ENCODE measurements around the gene MAPK7.
A peak's percentile ranks its signal among the peaks of the same experiment; 100 is the strongest.

The MAPK7 gene

GRCh38 chr17:19399750-19400450 is 21.6 kb downstream of the MAPK7 start:
- DNase-seq (ENCODE audit: low read depth) = no peak
- H3K4me3 ChIP-seq (ENCODE audit: low read depth, low read length) = no peak overlapping the region
- TF ChIP-seq CTCF (IDR thresholded peaks at IDR 0.05; ENCODE audit: control insufficient read depth, extremely low read depth, insufficient read depth) = no peak

- TF ChIP-seq CTCF (IDR thresholded peaks at IDR 0.05; ENCODE audit: control insufficient read depth, extremely low read depth, insufficient read depth) = no peak
- no peak for DNase-seq (ENCODE audit: low read depth)
Observed at GRCh38 chr17:19401321-19402010, 23.2 kb downstream of the MAPK7 start.

GRCh38 chr17:19402171-19402570 is 23.9 kb downstream of the MAPK7 start:
- TF ChIP-seq CTCF (IDR thresholded peaks at IDR 0.05; ENCODE audit: control insufficient read depth, extremely low read depth, insufficient read depth) = no peak

More at GRCh38 chr17:19401321-19402010, 23.2 kb downstream of the MAPK7 start:
- no peak overlapping the region for H3K4me3 ChIP-seq (ENCODE audit: low read depth, low read length)

GRCh38 chr17:19403021-19403420 is 24.7 kb downstream of the MAPK7 start:
- TF ChIP-seq CTCF (IDR thresholded peaks at IDR 0.05; ENCODE audit: control insufficient read depth, extremely low read depth, insufficient read depth) = no peak
- H3K4me3 ChIP-seq (ENCODE audit: low read depth, low read length) = no peak overlapping the region
- DNase-seq (ENCODE audit: low read depth) = no peak

More at GRCh38 chr17:19402171-19402570, 23.9 kb downstream of the MAPK7 start:
- DNase-seq (ENCODE audit: low read depth) = peak; percentile 32
- H3K4me3 ChIP-seq (ENCODE audit: low read depth, low read length) = no peak overlapping the region

- no peak overlapping the region for H3K4me3 ChIP-seq (ENCODE audit: low read depth, low read length)
- no peak for DNase-seq (ENCODE audit: low read depth)
- no peak for TF ChIP-seq CTCF (IDR thresholded peaks at IDR 0.05; ENCODE audit: control insufficient read depth, extremely low read depth, insufficient read depth)
Observed at GRCh38 chr17:19404264-19404663, 26.0 kb downstream of the MAPK7 start.

- TF ChIP-seq CTCF (IDR thresholded peaks at IDR 0.05; ENCODE audit: control insufficient read depth, extremely low read depth, insufficient read depth) = no peak
Observed at GRCh38 chr17:19405114-19405513, 26.8 kb downstream of the MAPK7 start.

More at GRCh38 chr17:19405114-19405513, 26.8 kb downstream of the MAPK7 start:
- no peak overlapping the region for H3K4me3 ChIP-seq (ENCODE audit: low read depth, low read length)
- no peak for DNase-seq (ENCODE audit: low read depth)

All from LNCaP clone FGC (cell line).